Measurements from ENCODE around the gene LMO2. TPM values are rescaled to one million over a fixed set of nuclear protein-coding genes. Genes with fewer than 3 reads are reported as not detected.

LMO2 gene
- total and polyA plus RNA-seq, 2 experiments from 2014 or later, result 25.6 to 33.4 TPM

- Histone ChIP-seq H3K27me3 (no peaks in the 10 kb centered on the region), H3K36me3 (no peaks in the 10 kb centered on the region), H3K4me1 (ENCODE audit: low read depth) (peaks cover 13% of the 10 kb centered on the region), H3K9me3 (ENCODE audit: low read depth) (no peaks in the 10 kb centered on the region), H3K27ac (peak overlapping the region; percentile 55), H3K4me3 (no peak overlapping the region)
- peak in 1 of 2 donors; percentile 31 for DNase-seq (ENCODE audit: low read depth in 1 of 2, low spot score in 1 of 2)
- no peak for TF ChIP-seq CTCF (IDR thresholded peaks at IDR 0.05; ENCODE audit: low read depth, low read length)
These were observed 14.8 kb upstream of the LMO2 start for GRCh38 chr11:33906484-33907186.

GRCh38 chr11:33904102-33904501 lies 12.2 kb upstream of the LMO2 start:
- H3K27me3 ChIP-seq, result no peaks in the 10 kb centered on the region
- DNase-seq (ENCODE audit: low read depth in 1 of 2, low spot score in 1 of 2), result no peak
- peaks cover 13% of the 10 kb centered on the region for H3K4me1 ChIP-seq (ENCODE audit: low read depth)
- no peak overlapping the region for H3K27ac ChIP-seq
- no peak for TF ChIP-seq CTCF (IDR thresholded peaks at IDR 0.05; ENCODE audit: low read depth, low read length)
- H3K36me3 ChIP-seq, result no peaks in the 10 kb centered on the region
- no peaks in the 10 kb centered on the region for H3K9me3 ChIP-seq (ENCODE audit: low read depth)
- no peak overlapping the region for H3K4me3 ChIP-seq

- Histone ChIP-seq H3K4me3 (no peak overlapping the region), H3K36me3 (no peaks in the 10 kb centered on the region), H3K4me1 (ENCODE audit: low read depth) (peaks cover 10% of the 10 kb centered on the region), H3K27ac (no peak overlapping the region), H3K27me3 (no peaks in the 10 kb centered on the region), H3K9me3 (ENCODE audit: low read depth) (no peaks in the 10 kb centered on the region)
- DNase-seq (ENCODE audit: low read depth in 1 of 2, low spot score in 1 of 2), result no peak
- TF ChIP-seq CTCF (IDR thresholded peaks at IDR 0.05; ENCODE audit: low read depth, low read length), result no peak
These were observed 8.4 kb upstream of the LMO2 start for GRCh38 chr11:33900159-33900840.

GRCh38 chr11:33899400-33900037 lies 7.6 kb upstream of the LMO2 start:
- no peak for TF ChIP-seq CTCF (IDR thresholded peaks at IDR 0.05; ENCODE audit: low read depth, low read length)
- Histone ChIP-seq H3K36me3 (no peaks in the 10 kb centered on the region), H3K27me3 (no peaks in the 10 kb centered on the region), H3K9me3 (ENCODE audit: low read depth) (no peaks in the 10 kb centered on the region), H3K27ac (no peak overlapping the region), H3K4me3 (no peak overlapping the region), H3K4me1 (ENCODE audit: low read depth) (peaks cover 12% of the 10 kb centered on the region)
- DNase-seq (ENCODE audit: low read depth in 1 of 2, low spot score in 1 of 2), result peak; percentile 46 to 93

GRCh38 chr11:33898957-33899356 lies 7.1 kb upstream of the LMO2 start:
- no peak for DNase-seq (ENCODE audit: low read depth in 1 of 2, low spot score in 1 of 2)
- no peaks in the 10 kb centered on the region for H3K9me3 ChIP-seq (ENCODE audit: low read depth)
- TF ChIP-seq CTCF (IDR thresholded peaks at IDR 0.05; ENCODE audit: low read depth, low read length), result no peak
- H3K27me3 ChIP-seq, result no peaks in the 10 kb centered on the region
- H3K4me3 ChIP-seq, result no peak overlapping the region
- no peak overlapping the region for H3K27ac ChIP-seq
- H3K36me3 ChIP-seq, result no peaks in the 10 kb centered on the region
- peaks cover 14% of the 10 kb centered on the region for H3K4me1 ChIP-seq (ENCODE audit: low read depth)
